Measurements from ENCODE around the gene PCSK6.

The PCSK6 gene

GRCh38 chr15:101510212-101511197 is 21.0 kb upstream of the PCSK6 start:
- TF ChIP-seq EP300 (IDR thresholded peaks at IDR 0.05; ENCODE audit: borderline replicate concordance): no peak
- no peak for TF ChIP-seq REST (IDR thresholded peaks at IDR 0.05; ENCODE audit: low read depth)
- no peak for TF ChIP-seq ZBTB7A (IDR thresholded peaks at IDR 0.05; ENCODE audit: low read depth)
- no peak for TF ChIP-seq TAF1 (IDR thresholded peaks at IDR 0.05; ENCODE audit: low read depth)
- TF ChIP-seq EGR1 (IDR thresholded peaks at IDR 0.05): no peak
- TF ChIP-seq MAX (IDR thresholded peaks at IDR 0.05): no peak
- TF ChIP-seq NFIC (IDR thresholded peaks at IDR 0.05): no peak
- no peak for TF ChIP-seq TEAD4 (IDR thresholded peaks at IDR 0.05)
- TF ChIP-seq CEBPB (IDR thresholded peaks at IDR 0.05): no peak
- TF ChIP-seq USF1 (IDR thresholded peaks at IDR 0.05): no peak
- no peak for TF ChIP-seq CREB1 (IDR thresholded peaks at IDR 0.05; ENCODE audit: low read depth)
- no peak for TF ChIP-seq YY1 (IDR thresholded peaks at IDR 0.05; ENCODE audit: low read depth)
- no peak for TF ChIP-seq FOXM1 (IDR thresholded peaks at IDR 0.05; ENCODE audit: borderline replicate concordance, low read depth)
- TF ChIP-seq RAD21 (IDR thresholded peaks at IDR 0.05; ENCODE audit: low read depth): no peak
- TF ChIP-seq TCF12 (IDR thresholded peaks at IDR 0.05; ENCODE audit: low read depth): no peak

- TF ChIP-seq TAF1 (IDR thresholded peaks at IDR 0.05; ENCODE audit: low read depth) (no peak), FOXM1 (IDR thresholded peaks at IDR 0.05; ENCODE audit: borderline replicate concordance, low read depth) (no peak), TEAD4 (IDR thresholded peaks at IDR 0.05) (no peak), CREB1 (IDR thresholded peaks at IDR 0.05; ENCODE audit: low read depth) (no peak), EP300 (IDR thresholded peaks at IDR 0.05; ENCODE audit: borderline replicate concordance) (no peak), TCF12 (IDR thresholded peaks at IDR 0.05; ENCODE audit: low read depth) (no peak), MAX (IDR thresholded peaks at IDR 0.05) (no peak), RAD21 (IDR thresholded peaks at IDR 0.05; ENCODE audit: low read depth) (no peak), REST (IDR thresholded peaks at IDR 0.05; ENCODE audit: low read depth) (no peak), USF1 (IDR thresholded peaks at IDR 0.05) (no peak), NFIC (IDR thresholded peaks at IDR 0.05) (no peak), EGR1 (IDR thresholded peaks at IDR 0.05) (no peak), CEBPB (IDR thresholded peaks at IDR 0.05) (no peak), ZBTB7A (IDR thresholded peaks at IDR 0.05; ENCODE audit: low read depth) (no peak), YY1 (IDR thresholded peaks at IDR 0.05; ENCODE audit: low read depth) (no peak)
Measured at GRCh38 chr15:101509279-101509678, 19.8 kb upstream of the PCSK6 start.

- no peak for TF ChIP-seq CREB1 (IDR thresholded peaks at IDR 0.05; ENCODE audit: low read depth)
- no peak for TF ChIP-seq USF1 (IDR thresholded peaks at IDR 0.05)
- TF ChIP-seq RAD21 (IDR thresholded peaks at IDR 0.05; ENCODE audit: low read depth): no peak
- TF ChIP-seq TCF12 (IDR thresholded peaks at IDR 0.05; ENCODE audit: low read depth): no peak
- TF ChIP-seq NFIC (IDR thresholded peaks at IDR 0.05): no peak
- no peak for TF ChIP-seq REST (IDR thresholded peaks at IDR 0.05; ENCODE audit: low read depth)
Measured at GRCh38 chr15:101506491-101506890, 17.0 kb upstream of the PCSK6 start.

Data from Ishikawa (cell line).